Muscle layer of colon (tissue), 2 donors: ENCODE data around the gene SLC7A6.

Source experiments
- H3K27ac ChIP-seq: one replicate; pipeline ENCODE4 v1.7.0; 2013; ENCODE audit warnings: low read depth, mild to moderate bottlenecking, low read length, moderate library complexity
- H3K27me3 ChIP-seq, 2 donors: one replicate each; pipeline ENCODE4 v1.7.0; 2013; ENCODE audit warnings: low read length in 2 of 2, mild to moderate bottlenecking in 2 of 2; ENCODE audit not compliant: insufficient read depth in 2 of 2, control insufficient read depth in 1 of 2
- H3K36me3 ChIP-seq: one replicate; pipeline ENCODE4 v1.7.0; 2013; ENCODE audit warnings: mild to moderate bottlenecking, low read length; ENCODE audit not compliant: insufficient read depth
- H3K4me1 ChIP-seq: one replicate; pipeline ENCODE4 v1.7.0; 2013; ENCODE audit warnings: mild to moderate bottlenecking, low read length; ENCODE audit not compliant: insufficient read depth
- H3K4me3 ChIP-seq, 2 donors: one replicate each; pipeline ENCODE4 v1.7.0; 2013; ENCODE audit warnings: low read length in 2 of 2, low read depth in 1 of 2, mild to moderate bottlenecking in 1 of 2, moderate library complexity in 1 of 2
- H3K9ac ChIP-seq: one replicate; pipeline ENCODE4 v1.7.0; 2013; ENCODE audit warnings: low read length
- H3K9me3 ChIP-seq: one replicate; pipeline ENCODE4 v1.7.0; 2013; ENCODE audit warnings: mild to moderate bottlenecking, low read length
- donor health status: abdominal sarcoma.
- donor health status: Adenocarcinoma of cecum.

SLC7A6 gene

GRCh38 chr16:68236137-68236825 lies 28.0 kb upstream of the SLC7A6 start:
- peak overlapping the region in 1 of 2 donors; percentile 50 for H3K4me3 ChIP-seq
- no peak overlapping the region for H3K27ac ChIP-seq

GRCh38 chr16:68236826-68237242 lies 27.5 kb upstream of the SLC7A6 start:
- Histone ChIP-seq H3K4me1 (peaks cover 12% of the 10 kb centered on the region), H3K4me3 (peak overlapping the region; percentile 61 to 76), H3K9ac (no peak overlapping the region), H3K27ac (peak overlapping the region; percentile 68), H3K9me3 (no peaks in the 10 kb centered on the region), H3K27me3 (no peaks in the 10 kb centered on the region), H3K36me3 (no peaks in the 10 kb centered on the region)

More at GRCh38 chr16:68236137-68236825, 28.0 kb upstream of the SLC7A6 start:
- Histone ChIP-seq H3K27me3 (no peaks in the 10 kb centered on the region), H3K9ac (no peak overlapping the region), H3K36me3 (no peaks in the 10 kb centered on the region), H3K4me1 (peaks cover 12% of the 10 kb centered on the region), H3K9me3 (no peaks in the 10 kb centered on the region)

GRCh38 chr16:68237243-68238028 lies 26.9 kb upstream of the SLC7A6 start:
- H3K9me3 ChIP-seq: no peaks in the 10 kb centered on the region
- H3K4me3 ChIP-seq: peak overlapping the region; percentile 61 to 76
- H3K4me1 ChIP-seq: peaks cover 12% of the 10 kb centered on the region
- peak overlapping the region; percentile 68 for H3K27ac ChIP-seq
- H3K9ac ChIP-seq: no peak overlapping the region
- H3K27me3 ChIP-seq: no peaks in the 10 kb centered on the region
- H3K36me3 ChIP-seq: no peaks in the 10 kb centered on the region

GRCh38 chr16:68238029-68238345 lies 26.3 kb upstream of the SLC7A6 start:
- peak overlapping the region; percentile 68 for H3K27ac ChIP-seq
- H3K4me1 ChIP-seq: peaks cover 12% of the 10 kb centered on the region
- no peaks in the 10 kb centered on the region for H3K9me3 ChIP-seq
- H3K27me3 ChIP-seq: no peaks in the 10 kb centered on the region
- H3K9ac ChIP-seq: no peak overlapping the region
- H3K36me3 ChIP-seq: no peaks in the 10 kb centered on the region
- peak overlapping the region; percentile 61 to 76 for H3K4me3 ChIP-seq

DNA sequence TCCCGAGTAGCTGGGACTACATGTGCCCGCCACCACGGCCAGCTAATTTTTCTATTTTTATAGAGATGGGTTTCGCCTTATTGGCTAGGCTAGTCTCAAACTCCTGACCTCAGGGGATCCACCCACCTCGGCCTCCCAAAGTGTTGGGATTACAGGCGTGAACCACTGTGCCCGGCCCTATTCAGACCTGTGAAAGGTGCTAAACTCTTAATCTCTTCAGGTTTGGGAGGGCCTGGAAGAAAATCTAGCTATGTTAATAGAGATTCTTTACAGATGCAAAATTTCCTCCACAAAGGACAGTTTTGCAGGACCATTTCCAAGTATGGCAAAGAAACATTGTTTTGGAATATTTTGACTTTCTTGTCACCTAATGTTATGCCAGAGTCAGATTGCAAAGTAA lies 22.2 kb upstream of the SLC7A6 start:
- Histone ChIP-seq H3K4me1 (peaks cover 23% of the 10 kb centered on the region), H3K27me3 (no peaks in the 10 kb centered on the region), H3K27ac (no peak overlapping the region), H3K9ac (no peak overlapping the region), H3K9me3 (no peaks in the 10 kb centered on the region), H3K4me3 (no peak overlapping the region), H3K36me3 (no peaks in the 10 kb centered on the region)

DNA sequence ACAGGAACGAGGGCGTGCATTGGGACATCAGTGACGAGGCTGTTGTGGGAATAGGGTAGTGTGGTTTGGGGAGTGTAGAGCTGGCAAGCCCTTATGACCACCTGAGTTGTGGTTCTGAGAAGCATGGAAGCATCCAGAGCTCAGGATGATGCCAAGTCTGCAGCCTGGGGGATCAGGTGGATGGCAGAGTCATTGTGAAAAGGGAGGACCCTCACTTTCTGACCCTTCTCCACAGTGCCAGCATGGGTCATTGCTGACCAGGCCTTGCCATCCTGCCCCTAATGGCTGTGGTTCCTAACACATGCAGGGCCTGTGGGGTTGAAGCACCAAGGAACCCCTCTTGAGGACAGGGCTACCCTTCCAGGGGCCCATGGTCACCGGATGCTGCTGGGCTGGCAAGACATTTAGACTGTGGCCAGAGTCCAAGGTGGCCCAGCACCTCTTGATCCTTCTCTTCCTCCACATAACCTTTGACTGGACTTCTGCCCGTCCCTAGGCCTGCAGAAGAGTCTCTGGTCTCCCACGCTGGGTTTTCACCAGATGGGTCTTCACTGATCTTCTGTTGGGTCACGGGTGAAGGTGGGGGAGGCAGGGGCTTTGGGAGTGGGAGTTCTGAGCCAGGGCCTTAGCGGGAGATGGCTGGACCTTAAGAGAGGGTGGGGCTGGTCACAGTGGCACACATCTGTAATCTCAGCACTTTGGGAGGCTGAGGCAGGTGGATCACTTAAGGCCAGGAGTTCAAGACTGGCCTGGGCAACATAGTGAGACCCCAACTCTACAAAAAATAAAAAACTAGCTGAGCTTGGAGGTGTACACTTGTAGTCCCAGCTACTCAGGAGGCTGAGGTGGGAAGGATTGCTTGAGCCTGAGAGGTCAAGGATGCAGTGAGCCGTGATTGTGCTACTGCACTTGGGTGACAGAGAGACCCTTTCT lies 21.1 kb upstream of the SLC7A6 start:
- no peaks in the 10 kb centered on the region for H3K27me3 ChIP-seq
- no peaks in the 10 kb centered on the region for H3K36me3 ChIP-seq
- H3K9ac ChIP-seq: no peak overlapping the region
- no peaks in the 10 kb centered on the region for H3K9me3 ChIP-seq
- H3K4me3 ChIP-seq: no peak overlapping the region
- no peak overlapping the region for H3K27ac ChIP-seq
- peaks cover 27% of the 10 kb centered on the region for H3K4me1 ChIP-seq

- Histone ChIP-seq H3K27me3 (no peaks in the 10 kb centered on the region), H3K36me3 (peaks cover 10% of the 10 kb centered on the region), H3K9ac (peak overlapping the region; percentile 85), H3K4me1 (peaks cover 27% of the 10 kb centered on the region), H3K27ac (peak overlapping the region; percentile 35), H3K9me3 (no peaks in the 10 kb centered on the region), H3K4me3 (peak overlapping the region; percentile 66 to 94)
These were observed 19.8 kb upstream of the SLC7A6 start for GRCh38 chr16:68244481-68244902.

- peak within 1 kb of the TSS; percentile 57 for H3K27ac ChIP-seq
- H3K27me3 ChIP-seq: no peaks in the 10 kb centered on the region
- peak within 1 kb of the TSS; percentile 66 to 94 for H3K4me3 ChIP-seq
- H3K9me3 ChIP-seq: no peaks in the 10 kb centered on the region
- H3K4me1 ChIP-seq: peaks cover 25% of the 10 kb centered on the region
- peak within 1 kb of the TSS; percentile 85 for H3K9ac ChIP-seq
- peaks cover 12% of the 10 kb centered on the region for H3K36me3 ChIP-seq
These were observed 19.1 kb upstream of the SLC7A6 start, which contains the start of gene PLA2G15 for GRCh38 chr16:68244903-68245853. Gene PLA2G15, plus strand, starts transcription at chr16:68245373. Its CDS starts 54 bp downstream, at chr16:68245427.

DNA sequence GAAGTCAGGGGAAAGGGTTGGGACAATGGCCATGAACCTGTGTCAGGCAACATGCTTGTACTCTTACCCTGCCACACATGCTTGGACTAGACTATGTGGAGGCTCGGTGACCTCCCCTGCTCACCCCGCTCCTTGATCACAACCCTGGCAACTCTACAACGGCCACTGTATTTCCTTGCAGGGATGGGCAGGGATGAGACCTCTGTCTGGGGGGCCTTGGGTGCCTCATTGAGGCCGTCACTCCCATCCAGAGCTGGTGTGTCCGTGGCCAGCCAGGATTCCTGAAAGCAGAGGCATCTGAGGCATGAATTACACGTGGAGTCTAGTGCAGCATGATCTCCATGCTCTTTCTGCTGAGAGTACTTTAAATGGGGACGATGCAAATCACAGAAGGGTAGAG lies 18.2 kb upstream of the SLC7A6 start:
- Histone ChIP-seq H3K9me3 (no peaks in the 10 kb centered on the region), H3K27me3 (no peaks in the 10 kb centered on the region), H3K4me3 (peak overlapping the region; percentile 66 to 94), H3K4me1 (peaks cover 25% of the 10 kb centered on the region), H3K27ac (no peak overlapping the region), H3K9ac (peak overlapping the region; percentile 34), H3K36me3 (peaks cover 21% of the 10 kb centered on the region)

DNA sequence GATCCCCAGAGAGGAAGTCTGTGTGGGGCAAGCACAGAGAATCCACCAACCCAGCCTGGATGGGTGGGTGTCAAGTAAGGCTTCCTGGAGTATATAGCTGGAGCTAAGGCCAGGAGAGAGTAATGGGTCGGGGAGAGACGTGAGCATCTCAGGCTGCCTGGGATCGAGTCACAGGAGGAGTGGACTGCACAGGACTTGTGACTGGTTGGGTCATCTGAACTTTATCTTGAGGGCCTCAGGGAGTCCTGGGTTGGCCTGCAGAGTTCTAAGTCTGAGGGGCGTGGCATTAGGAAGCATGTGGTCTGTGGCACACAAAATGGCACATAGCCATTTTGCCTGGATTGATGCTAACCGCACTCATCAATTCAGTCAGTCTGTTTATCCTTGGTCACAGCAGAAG lies 17.7 kb upstream of the SLC7A6 start:
- peak overlapping the region in 1 of 2 donors; percentile 94 for H3K4me3 ChIP-seq
- H3K9ac ChIP-seq: peak overlapping the region; percentile 34
- H3K9me3 ChIP-seq: no peaks in the 10 kb centered on the region
- no peaks in the 10 kb centered on the region for H3K27me3 ChIP-seq
- H3K27ac ChIP-seq: no peak overlapping the region
- peaks cover 27% of the 10 kb centered on the region for H3K4me1 ChIP-seq
- peaks cover 24% of the 10 kb centered on the region for H3K36me3 ChIP-seq
